Activated CD4-positive, alpha-beta T cell treated with anti-CD3 and anti-CD28 coated beads, Interleukin-10, Interleukin-2, amounts not matched to agents 100 ng/mL and 50 ng/mL, durations not matched to agents 16 hours and 8 hours (primary cell): ENCODE measurements around the gene NUDT16L1.
"Not testable (repeated sequence)": the region's sequence is repeated elsewhere in the genome, so short reads cannot be mapped to it uniquely, and the experiment has no call there.

Experiments
- DNase-seq: peaks from one replicate; pipeline ENCODE4 v3.0.0-alpha.2; 2020

The NUDT16L1 gene

DNA sequence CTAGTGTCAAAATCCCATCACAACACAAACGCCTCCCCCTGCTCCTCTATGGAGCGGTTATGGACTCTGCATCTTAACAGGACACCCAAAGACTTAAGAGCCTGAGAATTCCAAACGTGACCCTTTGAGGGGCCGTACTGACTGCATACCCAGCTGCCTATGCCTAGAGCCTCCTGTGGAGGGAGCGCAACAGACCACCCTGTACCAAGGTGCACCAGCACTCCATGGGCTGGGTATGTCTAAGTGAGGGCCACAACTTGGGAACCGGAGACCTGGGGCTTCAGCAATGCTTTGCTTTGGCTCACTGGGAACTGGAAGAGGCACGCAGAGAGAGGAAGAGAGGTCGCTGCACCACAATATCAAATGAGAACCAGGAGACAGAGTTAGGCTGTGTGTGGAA lies 35.3 kb downstream of the NUDT16L1 start:
- no peak for DNase-seq

DNA sequence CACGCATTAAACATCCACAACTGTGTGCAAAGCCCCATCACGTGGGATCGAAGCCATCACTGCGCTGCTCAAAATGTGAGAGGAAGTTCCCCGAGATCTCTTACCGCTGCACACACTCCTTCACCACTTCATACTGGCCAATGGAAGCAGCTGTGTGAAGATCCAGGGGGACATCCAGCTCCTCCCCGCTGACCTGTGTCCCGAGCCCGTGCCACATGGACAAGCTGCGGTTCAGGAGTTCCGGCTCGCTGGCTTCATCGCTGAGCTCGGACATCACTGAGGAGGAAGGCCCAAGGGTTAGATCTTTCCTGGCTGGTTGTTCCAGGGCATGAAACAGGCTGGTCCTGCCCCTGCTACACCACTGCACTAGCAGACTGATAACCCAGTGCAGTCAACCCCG lies 36.5 kb downstream of the NUDT16L1 start:
- DNase-seq: no peak

DNA sequence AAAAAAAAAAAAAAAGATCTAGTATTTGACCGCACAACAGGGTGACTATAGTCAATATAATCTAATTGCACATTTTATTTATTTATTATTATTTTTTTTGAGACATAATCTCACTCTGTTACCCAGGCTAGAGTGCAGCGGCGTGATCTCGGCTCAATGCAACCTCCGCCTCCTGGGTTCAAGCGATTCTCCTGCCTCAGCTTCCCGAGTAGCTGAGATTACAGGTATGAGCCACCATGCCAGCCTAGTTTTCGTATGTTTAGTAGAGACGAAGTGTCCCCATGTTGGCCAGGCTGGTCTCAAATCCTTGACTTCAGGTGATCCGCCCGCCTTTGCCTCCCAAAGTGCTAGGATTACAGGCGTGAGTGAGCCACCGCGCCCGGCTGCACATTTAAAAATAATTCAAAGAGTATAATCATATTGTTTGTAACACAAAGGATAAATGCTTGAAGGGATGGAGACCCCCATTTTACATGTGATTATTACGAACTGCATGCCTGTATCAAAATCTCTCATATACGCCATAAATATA lies 39.9 kb downstream of the NUDT16L1 start:
- DNase-seq: no peak

DNA sequence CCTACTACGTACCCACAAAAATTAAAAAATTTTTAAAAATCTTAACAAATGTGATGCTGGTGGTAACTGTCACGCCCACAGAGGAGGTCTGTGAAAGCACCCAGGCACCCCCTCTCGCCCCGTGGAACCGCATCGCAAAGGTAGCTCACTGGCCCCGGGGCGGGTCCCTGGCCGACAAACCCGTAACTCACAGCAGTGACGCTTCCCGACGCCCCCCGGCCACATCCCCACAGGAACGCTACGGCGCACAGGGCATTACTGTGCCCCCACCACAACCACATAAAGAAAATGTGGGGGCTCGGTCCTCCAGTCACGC lies 40.3 kb downstream of the NUDT16L1 start:
- peak; percentile 16 for DNase-seq

DNA sequence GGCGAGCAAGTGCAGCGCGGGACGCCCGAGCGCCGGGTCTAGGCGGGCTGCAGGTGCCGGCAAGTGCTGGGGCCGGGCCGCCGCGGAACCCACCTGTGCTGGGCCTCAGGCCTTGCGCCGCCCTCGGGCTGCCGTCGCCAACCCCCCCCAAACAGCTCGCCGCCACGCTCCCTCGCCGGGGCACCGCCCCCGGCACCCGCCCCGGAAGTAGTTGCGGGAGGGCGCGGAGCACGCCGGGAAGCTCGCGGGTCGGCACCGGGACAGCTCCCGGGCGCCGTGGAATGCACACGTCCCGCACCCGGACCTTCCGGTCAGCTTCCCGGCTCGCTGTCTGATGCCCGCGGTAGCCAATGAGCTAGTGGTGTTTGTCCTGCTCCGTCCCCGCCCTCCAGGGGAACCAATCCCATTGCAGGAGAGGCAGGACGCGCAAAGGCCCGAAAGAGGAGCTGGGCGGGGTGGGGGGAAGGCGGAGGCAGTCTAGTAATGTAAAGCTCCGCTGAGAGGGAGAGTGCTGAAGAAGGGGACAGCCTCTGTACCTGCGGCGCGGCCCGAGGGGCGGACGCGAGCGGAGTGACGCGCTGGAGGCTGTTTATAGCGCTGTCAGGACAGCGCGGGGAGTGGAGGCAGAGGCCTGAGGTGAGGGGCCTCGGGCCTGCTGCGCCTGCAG lies 40.8 kb downstream of the NUDT16L1 start, which contains the start of the genes ANKS3 and DNAAF8:
Gene ANKS3, minus strand, starts transcription at position 209 of the 667 bp plus-strand sequence. CDS start 4,122 bp downstream, outside the sequence.
Gene DNAAF8, plus strand, starts transcription at position 475 of the 667 bp plus-strand sequence. CDS start 1,978 bp downstream, outside the sequence.
- peak; percentile 88 for DNase-seq

DNA sequence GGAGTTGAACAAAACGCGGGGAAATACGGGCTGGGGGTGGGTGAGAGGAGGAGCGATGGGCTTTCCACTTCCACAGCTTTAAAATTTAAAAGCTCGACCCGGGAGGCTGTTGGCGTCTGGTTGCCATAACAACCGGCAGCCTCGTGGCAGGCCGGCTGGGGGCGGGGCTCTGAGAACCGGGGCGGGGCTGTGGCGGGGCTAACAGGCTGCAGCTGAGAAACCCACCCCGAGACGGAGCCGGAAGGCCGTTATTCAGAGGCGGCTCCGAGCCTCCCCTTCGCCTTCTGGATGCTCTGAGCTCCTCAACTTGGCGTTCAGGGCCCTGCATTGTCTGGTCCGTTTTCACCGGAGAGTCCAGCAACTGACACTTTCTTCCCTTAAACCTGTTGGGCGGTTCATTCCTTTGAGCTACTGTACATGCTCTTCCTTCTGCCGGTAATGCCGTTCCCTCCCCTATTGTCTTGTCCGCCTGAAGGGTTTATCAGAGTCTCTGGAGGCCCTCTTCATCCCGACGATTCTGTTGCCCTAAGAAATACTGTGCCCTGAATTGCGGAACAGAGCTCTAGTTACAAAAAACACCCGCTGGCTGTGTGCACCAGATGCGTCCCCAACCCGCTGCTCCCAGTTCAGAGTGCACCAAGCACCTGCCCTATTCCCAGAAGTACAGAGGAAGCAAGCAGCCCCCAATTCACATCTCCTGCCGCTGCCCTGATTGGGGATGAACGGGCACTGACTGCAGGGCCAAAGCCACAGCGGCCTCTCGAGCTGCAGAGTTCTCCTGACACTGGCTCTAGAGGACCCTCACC lies 41.6 kb downstream of the NUDT16L1 start:
- DNase-seq: peak; percentile 94

DNA sequence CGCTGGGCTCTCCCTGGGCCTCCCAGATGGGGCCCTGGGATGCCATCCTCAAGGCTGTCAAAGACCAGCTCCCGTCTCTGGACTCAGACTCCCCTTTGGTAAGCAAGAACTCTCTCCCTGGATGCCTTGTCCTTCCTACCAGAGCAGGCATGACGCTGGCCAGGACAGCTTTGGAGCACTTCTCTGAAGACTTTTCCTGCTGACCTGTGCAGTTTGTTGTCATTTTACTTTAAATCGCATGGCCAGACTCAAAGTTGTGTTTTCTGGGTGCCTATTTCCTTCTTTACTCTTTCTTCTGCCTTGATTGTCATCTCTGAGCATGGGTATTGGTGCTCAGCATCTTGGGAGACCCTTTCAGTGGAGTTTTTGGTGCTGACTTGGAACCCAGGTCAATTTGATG lies 43.2 kb downstream of the NUDT16L1 start:
- DNase-seq: no peak

DNA sequence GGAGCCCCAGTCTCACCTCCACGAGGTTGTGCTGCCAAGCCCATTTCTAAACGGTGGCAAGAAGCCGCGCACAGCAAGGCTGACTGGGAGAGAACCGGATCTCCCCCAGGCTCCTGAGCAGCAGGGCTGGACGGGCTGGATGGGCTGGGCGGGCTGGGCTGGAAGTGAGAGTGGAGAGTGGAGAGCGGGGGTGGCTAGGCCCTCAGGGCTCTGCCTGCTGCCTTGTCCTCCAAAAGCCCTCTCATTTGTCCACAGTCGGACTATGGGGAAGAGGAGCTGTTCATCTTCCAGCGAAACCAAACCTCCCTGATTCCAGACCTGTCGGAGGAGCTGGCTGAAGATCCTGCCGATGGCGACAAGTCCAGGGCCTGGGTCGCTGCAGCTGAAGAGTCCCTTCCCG lies 44.2 kb downstream of the NUDT16L1 start:
- no peak for DNase-seq

DNA sequence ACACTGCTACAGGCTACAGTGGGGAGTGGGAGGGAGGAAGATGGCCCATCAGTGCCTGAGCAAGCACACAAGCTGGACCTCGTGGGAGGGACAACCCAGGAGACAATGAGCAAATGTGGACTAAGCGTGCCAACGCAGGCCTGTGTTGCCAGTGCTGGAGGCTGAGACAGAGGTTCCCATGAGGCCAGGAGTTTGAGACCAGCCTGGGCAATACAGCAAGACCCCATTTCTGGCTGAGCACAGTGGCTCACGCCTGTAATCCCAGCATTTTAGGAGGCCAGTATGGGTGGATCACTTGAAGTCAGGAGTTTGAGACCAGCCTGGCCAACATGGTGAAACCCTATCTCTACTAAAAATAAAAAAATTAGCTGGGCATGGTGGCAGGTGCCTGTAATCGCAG lies 45.0 kb downstream of the NUDT16L1 start:
- not testable (repeated sequence) for DNase-seq

DNA sequence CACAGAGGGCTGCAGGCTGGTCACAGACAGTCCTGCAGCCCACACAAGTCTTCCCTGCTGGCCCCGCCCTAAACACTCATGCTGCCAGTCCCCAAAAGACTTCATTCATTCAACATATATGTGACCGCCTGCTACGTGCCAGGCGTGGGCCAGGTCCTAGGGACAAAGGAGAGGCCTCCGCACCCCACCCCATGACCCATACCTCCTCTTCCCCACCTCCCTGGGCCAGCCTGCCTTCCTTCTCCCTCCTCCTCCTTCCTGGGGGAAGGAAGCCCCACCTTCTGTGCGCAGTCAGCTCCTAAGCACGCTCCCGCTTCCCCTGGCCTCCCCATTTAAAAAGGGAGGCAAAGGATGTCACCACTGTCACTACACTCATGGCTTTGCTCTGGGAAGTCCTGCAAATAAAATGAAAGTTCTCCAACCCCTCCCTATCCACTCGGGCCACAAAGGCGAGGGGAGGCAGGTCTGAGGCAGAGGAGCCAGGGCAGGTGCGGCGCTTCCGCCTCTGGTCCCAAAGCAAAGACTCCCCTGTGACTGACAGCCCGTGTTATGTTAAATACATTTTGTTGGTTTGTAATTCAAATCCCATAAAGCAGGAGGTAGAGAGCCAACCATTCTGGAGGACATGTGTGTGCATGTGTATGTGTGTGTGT lies 50.0 kb downstream of the NUDT16L1 start:
- DNase-seq: no peak

DNA sequence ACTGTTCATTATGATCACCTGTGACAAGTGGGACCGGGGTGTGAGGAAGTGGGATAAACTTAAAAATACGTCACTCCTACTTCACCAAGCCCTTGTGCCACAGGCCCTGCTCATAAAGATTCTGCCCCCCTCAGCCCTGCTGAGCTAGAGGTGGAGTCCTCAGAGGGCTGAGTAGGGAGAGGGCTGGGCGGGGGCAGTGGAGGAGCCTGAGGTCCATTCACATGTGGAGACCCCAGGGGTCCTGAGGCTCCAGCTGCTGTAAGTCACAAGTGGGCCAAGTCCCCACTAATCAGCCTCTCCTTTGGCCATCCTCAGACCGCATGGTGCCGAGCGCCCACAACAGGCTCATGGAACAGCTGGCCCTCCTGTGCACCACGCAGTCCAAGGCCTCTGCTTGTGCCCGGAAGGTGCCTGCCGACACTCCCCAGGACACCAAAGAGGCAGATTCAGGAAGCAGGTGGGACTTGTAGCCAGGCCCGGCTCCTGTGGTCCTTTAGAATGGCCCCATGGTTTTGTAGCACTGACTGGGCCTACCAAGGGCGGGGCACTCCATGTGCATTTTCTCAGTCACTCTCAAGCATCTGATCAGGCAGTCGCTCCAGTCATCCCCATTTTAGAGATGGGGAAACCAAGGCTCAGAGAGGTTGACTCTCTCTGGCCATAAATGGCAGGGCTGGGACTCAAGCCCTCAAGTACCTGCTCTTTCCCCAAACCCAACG lies 51.4 kb downstream of the NUDT16L1 start:
- no peak for DNase-seq

DNA sequence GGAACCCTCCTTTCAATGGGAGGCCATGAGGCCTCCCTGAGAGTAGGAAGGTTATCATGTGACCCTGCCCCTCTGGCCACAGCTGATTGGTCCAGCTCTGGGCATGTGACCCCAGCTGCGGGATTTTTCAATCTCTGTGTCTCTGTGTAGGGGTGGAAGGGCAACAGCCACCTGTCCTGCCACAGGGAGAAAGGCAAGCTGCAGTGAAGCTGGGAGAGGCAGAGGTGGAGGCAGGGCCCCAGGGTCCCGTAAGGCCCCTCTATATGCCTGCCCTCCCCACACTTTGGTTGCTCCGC lies 51.9 kb downstream of the NUDT16L1 start:
- no peak for DNase-seq
